Measurements from ENCODE around the gene POU4F1.

- peak; percentile 24 for TF ChIP-seq POLR2AphosphoS5 (IDR thresholded peaks at IDR 0.05; ENCODE audit: insufficient read depth, low read depth, low read length)
- TF ChIP-seq CTCF (IDR thresholded peaks at IDR 0.05; ENCODE audit: extremely low read depth in 1 of 2, insufficient read depth in 1 of 2, low read depth in 1 of 2, low read length in 2 of 2): no peak
- no peak for TF ChIP-seq POLR2A (IDR thresholded peaks at IDR 0.05; ENCODE audit: low read depth, low read length)
- TF ChIP-seq GATA2 (IDR thresholded peaks at IDR 0.05; ENCODE audit: insufficient read depth, insufficient read length, low read depth, low read length): peak; percentile 84
Measured at GRCh38 chr13:78649997-78650716, 46.8 kb upstream of the POU4F1 start.
